Pancreas (tissue), 10 donors: Measurements from ENCODE around the gene GIMAP8. TPM values are rescaled to one million over a fixed set of nuclear protein-coding genes. Genes with fewer than 3 reads are reported as not detected.
A peak's percentile ranks its signal among the peaks of the same experiment; 100 is the strongest.

Source experiments
- ATAC-seq, 4 donors: fragments of 200-7000 bp; cut with Tn5 transposase; one replicate each; pipeline versions ENCODE4 v1.8.0 to v1.9.1; 2020; ENCODE audit warnings: mild to moderate bottlenecking in 4 of 4, moderate library complexity in 4 of 4
- DNase-seq, 6 donors: peaks; one replicate each; pipeline ENCODE4 v3.0.0-alpha.2; 2020
- FAIRE-seq: peaks from 2 replicates; lab custom pipeline; 2012; peaks lifted over from hg19 to GRCh38; lab: Jason Lieb, UNC
- H3K27ac ChIP-seq, 4 donors: fragments of 200-600 bp; sonication (generic); 1 replicate in 3 of 4; 2 replicates in 1 of 4; pipeline versions ENCODE4 v1.5.0 to v1.8.0; 2020
- H3K27me3 ChIP-seq, 4 donors: fragments of 200-600 bp; one replicate each; pipeline ENCODE4 v1.8.0; 2021
- H3K36me3 ChIP-seq, 3 donors: fragments of 200-600 bp; sonication (generic) in 1 of 3; one replicate each; pipeline versions ENCODE4 v1.5.0 to v1.8.0; 2020 to 2021
- H3K4me1 ChIP-seq, 3 donors: fragments of 200-600 bp; one replicate each; pipeline ENCODE4 v1.8.0; 2021
- H3K4me3 ChIP-seq, 4 donors: fragments of 200-600 bp; sonication (generic) in 2 of 4; one replicate each; pipeline versions ENCODE4 v1.5.0 to v1.8.0; 2020 to 2021
- H3K9me3 ChIP-seq, 4 donors: fragments of 200-600 bp; one replicate each; pipeline ENCODE4 v1.8.0; 2021
- CTCF ChIP-seq, 4 donors: fragments of 200-600 bp; sonication (generic) in 3 of 4; IDR thresholded peaks; one replicate each; pipeline versions ENCODE4 v1.5.0 to v1.8.0; 2021; ENCODE audit warnings: antibody characterized with exemption in 4 of 4
- WGBS, 2 donors: extraction: QIAGEN DNeasy Blood & Tissue Kit; methylation state at CpG; one replicate each; pipeline ENCODE4 v1.1.7; 2013; 5-methylcytosine and 5-hydroxymethylcytosine counted together
- intact Hi-C, 3 donors: fragments of 100-400 bp; cut with DNase I; formaldehyde crosslinking; loops; one replicate each; pipeline versions ENCODE4 v1.11.1 to v1.14.2; 2022
- polyA plus RNA-seq, 2 donors: library from polyadenylated mRNA; stranded (reverse); fragments of 200-250 nt; gene quantifications; one replicate each; pipeline ENCODE4 v1.2.3, GENCODE V29; 2013
- total RNA-seq, 6 donors: library from RNA; stranded (reverse); fragmentation: NEBNext Ultra II Directional in 4 of 6; extraction: Animal tissue kit (Norgen Biotek cat#: 25700) in 4 of 6; gene quantifications; one replicate each; pipeline versions ENCODE4 v1.2.1 to v1.2.4, GENCODE V29; 2021 to 2023
- donor health status: healthy with polysubstance abuse.
- donor health status: DM: no; HTN: no; CAD: no; lungs with moderate emphysema.
- donor health status: DM: no; HTN: no; CAD: no.
- donor health status: control.
- donor health status: control.
- donor health status: Bipolar disorder and iron deficiency.
- donor health status: DM: yes; HTN: yes; CAD: no.
- donor health status: DM: no; HTN: no; CAD: no.
- donor health status: DM: no; HTN: no; CAD: no.
- donor health status: DM: yes; HTN: yes; CAD: no.

GIMAP8 gene
- total and polyA plus RNA-seq, 8 donors, result 0.75 to 5.9 (median 2.2) TPM

DNA sequence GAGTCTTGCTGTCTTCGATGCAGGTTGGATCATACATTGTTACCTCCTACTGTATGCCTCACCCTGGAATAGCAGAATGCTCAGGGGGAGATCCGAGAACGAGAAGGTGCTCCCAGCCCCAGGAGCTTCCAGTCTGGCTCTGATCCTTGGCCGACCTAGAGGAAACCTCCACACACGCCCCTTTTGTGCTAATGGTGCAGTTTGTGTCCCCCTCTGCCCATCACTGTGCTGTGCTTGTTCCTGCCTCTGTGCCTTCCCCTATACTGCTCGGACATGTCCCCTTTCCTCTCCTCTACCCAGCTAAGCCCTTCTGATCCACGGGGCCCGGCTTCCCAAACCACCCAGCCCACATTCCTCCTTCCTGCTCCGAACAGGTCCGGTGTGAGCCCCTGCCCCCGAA is 38.8 kb upstream of the GIMAP8 start:
- no peak for TF ChIP-seq CTCF (IDR thresholded peaks at IDR 0.05)
- 86 to 89% methylated on average over 10 to 11 of the region's 11 CpGs for WGBS, 2 donors
- no peaks in the 10 kb centered on the region for H3K27me3 ChIP-seq
- H3K36me3 ChIP-seq, result peaks cover 0 to 7% (median 0%) of the 10 kb centered on the region in 3 donors
- DNase-seq, result peak in 1 of 6 donors; percentile 40
- no peak for ATAC-seq
- H3K27ac ChIP-seq, result no peak overlapping the region
- no peaks in the 10 kb centered on the region for H3K9me3 ChIP-seq
- intact Hi-C loops, result no loop called here
- FAIRE-seq, result no peak
- H3K4me1 ChIP-seq, result peaks cover 0 to 11% (median 6%) of the 10 kb centered on the region in 3 donors
- no peak overlapping the region for H3K4me3 ChIP-seq

DNA sequence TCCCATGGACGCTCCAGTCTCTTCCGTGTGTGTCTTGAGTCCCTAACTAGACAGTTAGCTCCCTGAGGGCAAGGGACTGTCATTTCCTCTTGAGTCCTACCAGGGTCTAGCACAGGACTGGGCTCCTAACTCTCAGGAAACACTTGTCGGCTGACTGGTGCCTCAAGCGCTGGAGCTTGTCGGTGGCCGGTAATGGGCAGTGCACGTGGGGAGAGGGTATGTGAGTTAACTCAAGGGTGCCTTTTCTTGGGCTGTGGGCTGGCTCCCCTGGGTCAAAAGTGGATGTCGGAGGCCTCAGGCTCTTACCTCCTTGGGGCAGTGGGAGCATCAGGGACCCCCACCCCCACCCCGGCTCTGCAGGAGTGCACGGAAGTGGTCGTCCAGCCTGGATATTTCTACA is 38.4 kb upstream of the GIMAP8 start:
- intact Hi-C loops, result no loop called here
- Histone ChIP-seq H3K4me3 (no peak overlapping the region), H3K36me3 (peaks cover 0 to 7% (median 0%) of the 10 kb centered on the region in 3 donors), H3K27ac (no peak overlapping the region), H3K9me3 (no peaks in the 10 kb centered on the region), H3K27me3 (no peaks in the 10 kb centered on the region), H3K4me1 (peaks cover 0 to 7% (median 4%) of the 10 kb centered on the region in 3 donors)
- WGBS, 2 donors, result 92 to 95% methylated on average over 10 to 11 of the region's 11 CpGs
- no peak for TF ChIP-seq CTCF (IDR thresholded peaks at IDR 0.05)
- FAIRE-seq (no peak), DNase-seq (peak in 1 of 6 donors; percentile 38), ATAC-seq (no peak)

- no peak for TF ChIP-seq CTCF (IDR thresholded peaks at IDR 0.05)
- no peak overlapping the region for H3K27ac ChIP-seq
- DNase-seq (peak in 2 of 6 donors; percentile 42 to 57), ATAC-seq (no peak), FAIRE-seq (no peak)
- H3K27me3 ChIP-seq, result no peaks in the 10 kb centered on the region
- no peak overlapping the region for H3K4me3 ChIP-seq
- H3K36me3 ChIP-seq, result peaks cover 0 to 7% (median 0%) of the 10 kb centered on the region in 3 donors
- 84 to 85% methylated on average over 37 of the region's 37 CpGs for WGBS, 2 donors
- H3K9me3 ChIP-seq, result no peaks in the 10 kb centered on the region
- intact Hi-C loops, result no loop called here
- H3K4me1 ChIP-seq, result no peaks in the 10 kb centered on the region
Observed at GRCh38 chr7:150412518-150413488, 37.6 kb upstream of the GIMAP8 start.

- WGBS, 2 donors, result 91% methylated on average over 11 of the region's 11 CpGs
- no peak for FAIRE-seq
- ATAC-seq, result no peak
Observed at GRCh38 chr7:150413640-150414081, 36.8 kb upstream of the GIMAP8 start.

More at GRCh38 chr7:150413640-150414081, 36.8 kb upstream of the GIMAP8 start:
- no peak for TF ChIP-seq CTCF (IDR thresholded peaks at IDR 0.05)
- H3K27ac ChIP-seq, result no peak overlapping the region
- H3K4me1 ChIP-seq, result no peaks in the 10 kb centered on the region
- no peaks in the 10 kb centered on the region for H3K9me3 ChIP-seq
- H3K27me3 ChIP-seq, result no peaks in the 10 kb centered on the region
- DNase-seq, result peak in 2 of 6 donors; percentile 33 to 45
- peaks cover 0 to 7% (median 0%) of the 10 kb centered on the region in 3 donors for H3K36me3 ChIP-seq
- intact Hi-C loops, result no loop called here
- no peak overlapping the region for H3K4me3 ChIP-seq
